Activated CD8-positive, alpha-beta T cell treated with anti-CD3 and anti-CD28 coated beads for 36 hours (primary cell): Measurements from ENCODE around the gene ELL3. TPM values are rescaled to one million over a fixed set of nuclear protein-coding genes. Genes with fewer than 3 reads are reported as not detected.
A peak's percentile ranks its signal among the peaks of the same experiment; 100 is the strongest.

Source experiments
- ATAC-seq: fragments of 200-7000 bp; cut with Tn5 transposase; one replicate; pipeline ENCODE4 v1.10.0; 2021; ENCODE audit warnings: mild to moderate bottlenecking, moderate library complexity
- CTCF ChIA-PET: fragments of 350-600 bp; sonication (Branson Sonifier 250); formaldehyde crosslinking; loops from one replicate; lab custom pipeline; 2021; ENCODE audit warnings: antibody characterized with exemption; lab: Charles Lee
- POLR2A ChIA-PET: fragments of 350-600 bp; sonication (Branson Sonifier 250); formaldehyde crosslinking; loops from one replicate; lab custom pipeline; 2021; ENCODE audit warnings: antibody characterized with exemption; lab: Charles Lee
- DNase-seq: peaks from one replicate; pipeline ENCODE4 v3.0.0-alpha.2; 2020
- H3K27ac Mint-ChIP-seq: one replicate; pipeline ENCODE4 v1.8.0; 2021; ENCODE audit warnings: mild to moderate bottlenecking, mixed read lengths
- H3K27me3 Mint-ChIP-seq: one replicate; pipeline ENCODE4 v1.8.0; 2021; ENCODE audit warnings: mixed read lengths
- H3K36me3 Mint-ChIP-seq: one replicate; pipeline ENCODE4 v1.8.0; 2021; ENCODE audit warnings: low read depth, mixed read lengths
- H3K4me1 Mint-ChIP-seq: one replicate; pipeline ENCODE4 v1.8.0; 2021; ENCODE audit warnings: low read depth, mixed read lengths
- H3K4me3 Mint-ChIP-seq: one replicate; pipeline ENCODE4 v1.8.0; 2021; ENCODE audit warnings: mild to moderate bottlenecking, moderate library complexity, mixed read lengths
- H3K9me3 Mint-ChIP-seq: one replicate; pipeline ENCODE4 v1.8.0; 2021; ENCODE audit warnings: mixed read lengths
- CTCF ChIP-seq: fragments of 200-600 bp; IDR thresholded peaks from one replicate; pipeline ENCODE4 v1.8.0; 2022; ENCODE audit warnings: antibody characterized with exemption, mild to moderate bottlenecking
- intact Hi-C: fragments of 100-400 bp; cut with micrococcal nuclease; formaldehyde crosslinking; loops from one replicate; pipeline ENCODE4 v1.10.0; 2022
- total RNA-seq, 2 experiments: library from RNA; stranded (reverse); gene quantifications; one replicate each; pipeline ENCODE4 v1.2.3, GENCODE V29; 2021

ELL3 gene
- total RNA-seq, 2 experiments from 2014 or later = 2.3 to 2.4 TPM

- CTCF ChIA-PET = interaction anchor here (1.3 to 2.4 kb wide), 2 partner anchors 22 to 29 kb away, joined by 4 to 15 read pairs; partner anchors contain the start of gene ELL3
- Mint-ChIP-seq H3K36me3 (peaks cover 69% of the 10 kb centered on the region), H3K27me3 (no peaks in the 10 kb centered on the region), H3K4me3 (no peak overlapping the region), H3K4me1 (peaks cover 55% of the 10 kb centered on the region), H3K27ac (peak overlapping the region; percentile 99), H3K9me3 (peaks cover 3% of the 10 kb centered on the region)
- no peak for DNase-seq
- no peak for TF ChIP-seq CTCF
- POLR2A ChIA-PET = interaction anchor here (1.2 to 4.6 kb wide), 8 partner anchors 7 to 52 kb away, joined by 3 to 37 read pairs (median 8); partner anchors contain the start of genes ELL3, MFAP1, SERF2 and WDR76
- intact Hi-C loops = no loop called here
- no peak for ATAC-seq
Observed at GRCh38 chr15:43799209-43799944, 22.6 kb upstream of the ELL3 start.

- DNase-seq (no peak), ATAC-seq (no peak)
- no peak overlapping the region for H3K4me3 Mint-ChIP-seq
- intact Hi-C loops = no loop called here
- peaks cover 80% of the 10 kb centered on the region for H3K36me3 Mint-ChIP-seq
- TF ChIP-seq CTCF = no peak
- peaks cover 3% of the 10 kb centered on the region for H3K9me3 Mint-ChIP-seq
- ChIA-PET POLR2A (interaction anchor here (0.6 to 2.6 kb wide), 6 partner anchors 8 to 51 kb away, joined by 3 to 11 read pairs (median 3); partner anchors contain the start of genes ELL3, MFAP1, PDIA3 and WDR76), CTCF (interaction anchor here (1.7 to 1.9 kb wide), 2 partner anchors 20 to 26 kb away, joined by 5 read pairs; partner anchors contain the start of gene ELL3)
- H3K27me3 Mint-ChIP-seq = no peaks in the 10 kb centered on the region
- peak overlapping the region; percentile 41 for H3K27ac Mint-ChIP-seq
- peaks cover 62% of the 10 kb centered on the region for H3K4me1 Mint-ChIP-seq
Observed at GRCh38 chr15:43796566-43796965, 19.8 kb upstream of the ELL3 start.

- intact Hi-C loops = no loop called here
- H3K4me3 Mint-ChIP-seq = no peak overlapping the region
Observed at GRCh38 chr15:43795997-43796396, 19.2 kb upstream of the ELL3 start.

GRCh38 chr15:43795197-43795596, 18.4 kb upstream of the ELL3 start:
- H3K4me1 Mint-ChIP-seq = peaks cover 60% of the 10 kb centered on the region
- CTCF ChIA-PET = interaction anchor here (1.0 to 3.1 kb wide), 5 partner anchors 10 to 25 kb away, joined by 3 to 17 read pairs (median 5); partner anchors contain the start of gene ELL3

More at GRCh38 chr15:43795997-43796396, 19.2 kb upstream of the ELL3 start:
- no peak for TF ChIP-seq CTCF
- DNase-seq = no peak
- CTCF ChIA-PET = interaction anchor here (1.0 to 1.9 kb wide), 4 partner anchors 9 to 26 kb away, joined by 3 to 5 read pairs (median 4); partner anchors contain the start of gene ELL3
- peak overlapping the region; percentile 36 for H3K27ac Mint-ChIP-seq
- POLR2A ChIA-PET = interaction anchor here (0.8 to 2.6 kb wide), 4 partner anchors 9 to 50 kb away, joined by 3 to 11 read pairs (median 4); partner anchors contain the start of genes ELL3, MFAP1 and PDIA3
- peaks cover 3% of the 10 kb centered on the region for H3K9me3 Mint-ChIP-seq
- H3K36me3 Mint-ChIP-seq = peaks cover 75% of the 10 kb centered on the region
- peaks cover 62% of the 10 kb centered on the region for H3K4me1 Mint-ChIP-seq
- ATAC-seq = no peak
- no peaks in the 10 kb centered on the region for H3K27me3 Mint-ChIP-seq

More at GRCh38 chr15:43795197-43795596, 18.4 kb upstream of the ELL3 start:
- no peak for TF ChIP-seq CTCF
- POLR2A ChIA-PET = interaction anchor here (0.7 to 2.6 kb wide), 6 partner anchors 8 to 29 kb away, joined by 3 to 11 read pairs (median 4); partner anchors contain the start of gene MFAP1
- peak overlapping the region; percentile 9 for H3K4me3 Mint-ChIP-seq
- H3K36me3 Mint-ChIP-seq = peaks cover 67% of the 10 kb centered on the region
- H3K27ac Mint-ChIP-seq = peak overlapping the region; percentile 98
- no peaks in the 10 kb centered on the region for H3K27me3 Mint-ChIP-seq
- DNase-seq (no peak), ATAC-seq (no peak)
- H3K9me3 Mint-ChIP-seq = peaks cover 2% of the 10 kb centered on the region
- intact Hi-C loops = no loop called here
